ENCODE measurements around the gene COPA.

Gene COPA

DNA sequence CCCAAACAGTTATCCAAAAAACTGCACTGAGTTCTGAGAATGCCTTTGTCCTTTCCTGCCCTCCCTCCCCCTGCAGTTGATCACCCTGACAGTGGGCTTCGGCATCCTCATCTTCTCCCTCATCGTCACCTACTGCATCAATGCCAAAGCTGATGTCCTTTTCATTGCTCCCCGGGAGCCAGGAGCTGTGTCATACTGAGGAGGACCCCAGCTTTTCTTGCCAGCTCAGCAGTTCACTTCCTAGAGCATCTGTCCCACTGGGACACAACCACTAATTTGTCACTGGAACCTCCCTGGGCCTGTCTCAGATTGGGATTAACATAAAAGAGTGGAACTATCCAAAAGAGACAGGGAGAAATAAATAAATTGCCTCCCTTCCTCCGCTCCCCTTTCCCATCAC lies 15.0 kb upstream of the COPA start:
- H3K4me3 ChIP-seq (ENCODE audit: low read length, poor library complexity, severe bottlenecking), result no peak overlapping the region
- no peaks in the 10 kb centered on the region for H3K9me2 ChIP-seq (replicated peaks; ENCODE audit: low read depth, low read length)
- no peak overlapping the region for H3K4me2 ChIP-seq (ENCODE audit: low read depth, low read length, poor library complexity, severe bottlenecking)
- no peak overlapping the region for H3K9ac ChIP-seq (ENCODE audit: low read depth, low read length, poor library complexity, severe bottlenecking)
- H2AFZ ChIP-seq (ENCODE audit: low read length), result no peak overlapping the region
- no peaks in the 10 kb centered on the region for H3K27me3 ChIP-seq (ENCODE audit: insufficient read depth, low read length, poor library complexity, severe bottlenecking)
- no peak for TF ChIP-seq EZH2phosphoT487 (IDR thresholded peaks at IDR 0.05; ENCODE audit: borderline replicate concordance)
- TF ChIP-seq, protein P1, sequence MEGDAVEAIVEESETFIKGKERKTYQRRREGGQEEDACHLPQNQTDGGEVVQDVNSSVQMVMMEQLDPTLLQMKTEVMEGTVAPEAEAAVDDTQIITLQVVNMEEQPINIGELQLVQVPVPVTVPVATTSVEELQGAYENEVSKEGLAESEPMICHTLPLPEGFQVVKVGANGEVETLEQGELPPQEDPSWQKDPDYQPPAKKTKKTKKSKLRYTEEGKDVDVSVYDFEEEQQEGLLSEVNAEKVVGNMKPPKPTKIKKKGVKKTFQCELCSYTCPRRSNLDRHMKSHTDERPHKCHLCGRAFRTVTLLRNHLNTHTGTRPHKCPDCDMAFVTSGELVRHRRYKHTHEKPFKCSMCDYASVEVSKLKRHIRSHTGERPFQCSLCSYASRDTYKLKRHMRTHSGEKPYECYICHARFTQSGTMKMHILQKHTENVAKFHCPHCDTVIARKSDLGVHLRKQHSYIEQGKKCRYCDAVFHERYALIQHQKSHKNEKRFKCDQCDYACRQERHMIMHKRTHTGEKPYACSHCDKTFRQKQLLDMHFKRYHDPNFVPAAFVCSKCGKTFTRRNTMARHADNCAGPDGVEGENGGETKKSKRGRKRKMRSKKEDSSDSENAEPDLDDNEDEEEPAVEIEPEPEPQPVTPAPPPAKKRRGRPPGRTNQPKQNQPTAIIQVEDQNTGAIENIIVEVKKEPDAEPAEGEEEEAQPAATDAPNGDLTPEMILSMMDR (conservative IDR thresholded peaks at IDR 0.05; ENCODE audit: low read length), result no peak
- H3K79me2 ChIP-seq (ENCODE audit: insufficient read depth, low read length), result no peaks in the 10 kb centered on the region
- no peaks in the 10 kb centered on the region for H3K4me1 ChIP-seq (ENCODE audit: insufficient read depth, low read length, poor library complexity, severe bottlenecking)
- H3K9me3 ChIP-seq (ENCODE audit: insufficient read depth, low read depth, low read length), result no peaks in the 10 kb centered on the region
- H4K20me1 ChIP-seq (ENCODE audit: insufficient read depth, low read length, poor library complexity, severe bottlenecking), result no peaks in the 10 kb centered on the region
- no peaks in the 10 kb centered on the region for H3F3A ChIP-seq (ENCODE audit: low read depth)
- peaks cover 51% of the 10 kb centered on the region; the same call in 1 of the 2 replicates for H3K36me3 ChIP-seq (ENCODE audit: insufficient read depth, low read length)

DNA sequence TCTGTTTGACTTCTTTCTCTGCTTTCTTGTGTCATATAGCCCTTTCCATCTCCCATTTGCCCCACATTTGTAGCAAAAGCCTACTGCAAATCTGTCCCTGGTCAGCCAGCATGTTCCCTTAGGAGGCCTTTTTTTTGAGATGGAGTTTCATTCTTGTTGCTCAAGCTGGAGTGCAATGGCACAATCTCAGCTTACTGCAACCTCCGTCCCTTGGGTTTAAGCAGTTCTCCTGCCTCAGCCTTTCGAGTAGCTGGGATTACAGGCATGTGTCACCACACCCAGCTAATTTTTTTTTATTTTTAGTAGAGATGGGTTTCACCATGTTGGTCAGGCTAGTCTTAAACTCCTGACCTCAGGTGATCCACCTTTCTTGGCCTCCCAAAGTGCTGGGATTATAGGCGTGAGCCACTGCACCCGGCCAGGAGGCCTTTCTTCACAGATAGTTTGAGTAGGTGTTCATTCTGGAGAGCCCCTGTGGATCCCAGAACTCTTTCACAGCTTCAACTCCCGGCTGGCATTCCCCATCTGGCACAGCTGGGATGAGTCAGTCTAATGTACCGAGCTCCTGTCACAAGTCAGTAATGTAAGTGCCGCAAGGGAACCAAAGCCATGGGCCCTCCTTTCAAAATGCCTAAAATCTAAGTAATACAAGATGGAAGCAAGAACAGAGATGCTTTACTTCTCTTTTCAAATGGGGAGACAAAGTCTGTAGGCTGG lies 14.4 kb upstream of the COPA start:
- no peaks in the 10 kb centered on the region for H3F3A ChIP-seq (ENCODE audit: low read depth)
- no peak overlapping the region for H2AFZ ChIP-seq (ENCODE audit: low read length)
- H3K4me1 ChIP-seq (ENCODE audit: insufficient read depth, low read length, poor library complexity, severe bottlenecking), result no peaks in the 10 kb centered on the region
- no peaks in the 10 kb centered on the region for H3K9me3 ChIP-seq (ENCODE audit: insufficient read depth, low read depth, low read length)
- H3K9me2 ChIP-seq (replicated peaks; ENCODE audit: low read depth, low read length), result no peaks in the 10 kb centered on the region
- H3K36me3 ChIP-seq (ENCODE audit: insufficient read depth, low read length), result peaks cover 57% of the 10 kb centered on the region; the same call in 1 of the 2 replicates
- no peak overlapping the region for H3K4me3 ChIP-seq (ENCODE audit: low read length, poor library complexity, severe bottlenecking)
- H3K9ac ChIP-seq (ENCODE audit: low read depth, low read length, poor library complexity, severe bottlenecking), result no peak overlapping the region
- no peaks in the 10 kb centered on the region for H3K79me2 ChIP-seq (ENCODE audit: insufficient read depth, low read length)
- H3K27me3 ChIP-seq (ENCODE audit: insufficient read depth, low read length, poor library complexity, severe bottlenecking), result no peaks in the 10 kb centered on the region
- TF ChIP-seq, protein P1 (conservative IDR thresholded peaks at IDR 0.05; ENCODE audit: low read length), result no peak
- TF ChIP-seq EZH2phosphoT487 (IDR thresholded peaks at IDR 0.05; ENCODE audit: borderline replicate concordance), result no peak
- H3K4me2 ChIP-seq (ENCODE audit: low read depth, low read length, poor library complexity, severe bottlenecking), result no peak overlapping the region
- H4K20me1 ChIP-seq (ENCODE audit: insufficient read depth, low read length, poor library complexity, severe bottlenecking), result no peaks in the 10 kb centered on the region

DNA sequence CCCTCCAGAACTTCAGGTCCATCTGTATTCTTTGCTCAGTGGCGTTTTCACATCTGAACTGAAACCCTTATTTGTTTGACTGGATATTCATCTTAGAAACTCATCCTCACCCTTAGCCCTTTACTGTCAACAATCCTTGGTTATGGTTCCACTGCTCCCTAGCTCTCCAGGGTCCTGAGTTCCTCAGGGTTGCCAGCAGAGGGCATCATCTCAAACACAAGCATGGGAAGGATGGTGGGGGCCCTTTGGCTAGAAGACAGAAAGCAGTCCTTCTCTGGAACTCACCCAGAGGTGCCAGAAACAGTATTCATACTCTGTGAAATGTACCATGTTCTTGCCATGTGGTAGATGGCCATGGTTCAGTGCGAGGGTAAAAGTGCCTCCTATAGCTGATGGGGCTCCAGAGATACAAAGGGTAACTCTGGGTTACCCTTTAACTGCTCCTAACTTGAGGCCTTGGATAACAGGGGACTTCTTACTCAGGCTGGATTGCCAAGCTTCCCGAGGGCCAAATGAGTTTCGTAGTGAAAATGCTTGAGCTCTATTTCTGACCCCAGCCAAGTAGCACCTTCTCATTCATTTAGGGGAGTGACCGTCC lies 11.4 kb upstream of the COPA start:
- H2AFZ ChIP-seq (ENCODE audit: low read length), result no peak overlapping the region
- H4K20me1 ChIP-seq (ENCODE audit: insufficient read depth, low read length, poor library complexity, severe bottlenecking), result no peaks in the 10 kb centered on the region
- H3K36me3 ChIP-seq (ENCODE audit: insufficient read depth, low read length), result peaks cover 86% of the 10 kb centered on the region; the same call in 1 of the 2 replicates
- no peak overlapping the region for H3K4me3 ChIP-seq (ENCODE audit: low read length, poor library complexity, severe bottlenecking)
- H3K4me2 ChIP-seq (ENCODE audit: low read depth, low read length, poor library complexity, severe bottlenecking), result no peak overlapping the region
- H3K9me2 ChIP-seq (replicated peaks; ENCODE audit: low read depth, low read length), result no peaks in the 10 kb centered on the region
- H3F3A ChIP-seq (ENCODE audit: low read depth), result no peaks in the 10 kb centered on the region
- TF ChIP-seq, protein P1 (conservative IDR thresholded peaks at IDR 0.05; ENCODE audit: low read length), result peak; percentile 81
- TF ChIP-seq EZH2phosphoT487 (IDR thresholded peaks at IDR 0.05; ENCODE audit: borderline replicate concordance), result no peak
- H3K4me1 ChIP-seq (ENCODE audit: insufficient read depth, low read length, poor library complexity, severe bottlenecking), result no peaks in the 10 kb centered on the region
- no peaks in the 10 kb centered on the region for H3K9me3 ChIP-seq (ENCODE audit: insufficient read depth, low read depth, low read length)
- H3K9ac ChIP-seq (ENCODE audit: low read depth, low read length, poor library complexity, severe bottlenecking), result no peak overlapping the region
- H3K27me3 ChIP-seq (ENCODE audit: insufficient read depth, low read length, poor library complexity, severe bottlenecking), result no peaks in the 10 kb centered on the region
- no peaks in the 10 kb centered on the region for H3K79me2 ChIP-seq (ENCODE audit: insufficient read depth, low read length)
